Right lobe of liver (tissue), 4 donors: ENCODE results near the gene TMEM207.

ENCODE experiments used
- CTCF ChIP-seq, 4 donors: fragments of 200-600 bp in 3 of 4; fragments of 450-650 bp in 1 of 4; IDR thresholded peaks; one replicate each; pipeline versions ENCODE4 v1.5.1 to v1.8.0; 2016 to 2022; ENCODE audit warnings: antibody characterized with exemption in 4 of 4, mild to moderate bottlenecking in 2 of 4
- POLR2A ChIP-seq: fragments of 450-650 bp; IDR thresholded peaks from one replicate; pipeline ENCODE4 v1.6.1; 2017; ENCODE audit warnings: antibody characterized with exemption, mild to moderate bottlenecking
- donor health status: DM: no; HTN: no; CAD: no.
- donor health status: DM: no; HTN: no; CAD: no.
- donor health status: DM: no; HTN: yes; CAD: no.

GRCh38 chr3:190467922-190468321 lies 18.2 kb upstream of the TMEM207 start:
- no peak for TF ChIP-seq CTCF (IDR thresholded peaks at IDR 0.05)
- TF ChIP-seq POLR2A, result no peak
